Stimulated activated CD4-positive, alpha-beta T cell treated with anti-CD3 and anti-CD28 coated beads, Interleukin-1b, Interleukin-23, amount 100 ng/mL, for 48 hours (primary cell): ENCODE results near the gene ADH6.
"Not testable (repeated sequence)": the region's sequence is repeated elsewhere in the genome, so short reads cannot be mapped to it uniquely, and the experiment has no call there.

ENCODE experiments used
- DNase-seq: peaks from one replicate; pipeline ENCODE4 v3.0.0-alpha.2; 2020

The ADH6 gene

DNA sequence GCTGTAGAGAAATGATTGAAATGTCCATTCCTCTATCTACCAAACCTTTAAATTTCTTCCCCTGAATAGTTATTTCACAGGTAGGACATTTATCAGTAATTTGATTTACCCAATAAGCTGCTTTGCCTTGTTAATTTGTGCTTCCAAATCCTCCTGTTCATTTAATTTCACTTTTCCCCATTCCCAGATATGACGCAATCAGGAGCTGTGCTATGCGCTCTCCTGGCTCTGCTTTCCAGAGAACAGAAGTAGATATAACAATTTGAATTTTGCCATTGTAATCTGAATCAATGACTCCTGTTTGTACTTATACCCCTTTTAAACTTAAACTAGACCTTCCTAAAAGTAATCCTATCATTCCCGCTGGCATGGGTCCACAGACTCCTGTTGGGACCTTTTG, 29.1 kb downstream of the ADH6 start:
- not testable (repeated sequence) for DNase-seq

DNA sequence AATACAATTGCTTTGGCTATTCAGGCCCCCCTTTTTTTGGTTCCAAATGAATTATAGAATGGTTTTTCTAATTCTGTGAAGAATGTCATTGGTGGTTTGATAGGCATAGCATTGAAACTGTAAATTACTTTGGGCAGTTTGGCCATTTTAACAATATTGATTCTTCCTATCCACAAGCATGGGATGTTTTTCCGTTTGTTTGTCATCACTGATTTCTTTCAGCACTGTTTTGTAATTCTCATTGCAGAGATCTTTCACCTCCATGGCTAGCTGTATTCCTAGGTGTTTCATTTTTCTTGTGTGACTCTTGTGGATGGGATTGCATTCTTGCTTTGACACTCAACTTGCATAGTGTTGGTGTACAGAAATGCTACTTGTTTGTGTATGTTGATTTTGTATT, 33.0 kb downstream of the ADH6 start:
- no peak for DNase-seq

DNA sequence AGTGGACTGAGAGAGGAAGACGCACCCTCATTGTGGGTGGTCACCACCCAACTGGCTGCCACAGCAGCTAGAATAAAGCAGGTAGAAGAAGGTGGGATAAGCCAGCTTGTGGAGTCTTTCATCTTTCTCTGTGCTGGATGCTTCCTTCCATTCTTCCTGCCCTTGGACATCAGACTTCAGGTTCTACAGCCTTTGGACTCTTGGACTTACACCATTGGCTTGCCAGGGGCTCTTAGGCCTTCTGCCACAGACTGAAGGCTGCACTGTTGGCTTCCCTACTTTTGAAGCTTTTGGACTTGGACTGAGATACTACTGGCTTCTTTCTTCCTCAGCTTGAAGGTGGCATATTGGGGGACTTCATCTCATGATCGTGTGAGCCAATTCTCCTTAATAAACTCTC, 33.5 kb downstream of the ADH6 start:
- DNase-seq, result no peak

DNA sequence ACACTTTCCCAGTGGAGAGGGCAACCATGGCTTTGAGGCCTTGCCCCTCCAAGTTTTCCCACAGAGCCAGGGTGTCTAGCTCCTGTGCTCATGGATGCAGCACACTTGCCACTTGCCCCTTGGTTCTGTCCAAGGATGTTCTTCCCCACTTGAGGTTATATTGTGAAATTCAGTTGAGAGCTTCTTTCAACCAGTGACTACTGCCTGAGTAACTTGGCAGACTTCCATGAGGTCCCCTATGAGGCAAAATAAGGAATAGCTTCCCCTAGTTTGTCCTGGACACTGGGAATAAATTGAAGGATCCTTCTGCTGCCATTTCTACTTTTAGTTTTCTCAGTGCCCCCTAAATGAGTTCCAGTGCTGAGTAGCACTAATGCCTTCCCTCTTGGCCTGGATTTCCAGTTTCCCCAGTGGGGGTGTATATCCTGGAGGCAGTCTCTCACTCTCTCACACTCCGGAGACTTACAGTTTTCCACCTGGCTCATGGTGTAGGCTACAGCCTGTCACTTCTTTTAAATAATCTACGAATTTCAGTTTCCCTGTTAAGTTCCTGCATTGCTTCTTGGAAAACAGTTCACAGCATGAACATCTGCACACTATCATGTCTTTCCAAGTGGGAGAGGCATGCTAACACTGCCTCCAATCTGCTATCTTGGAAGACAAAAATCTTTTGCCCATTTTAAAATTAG, 38.5 kb downstream of the ADH6 start:
- no peak for DNase-seq

DNA sequence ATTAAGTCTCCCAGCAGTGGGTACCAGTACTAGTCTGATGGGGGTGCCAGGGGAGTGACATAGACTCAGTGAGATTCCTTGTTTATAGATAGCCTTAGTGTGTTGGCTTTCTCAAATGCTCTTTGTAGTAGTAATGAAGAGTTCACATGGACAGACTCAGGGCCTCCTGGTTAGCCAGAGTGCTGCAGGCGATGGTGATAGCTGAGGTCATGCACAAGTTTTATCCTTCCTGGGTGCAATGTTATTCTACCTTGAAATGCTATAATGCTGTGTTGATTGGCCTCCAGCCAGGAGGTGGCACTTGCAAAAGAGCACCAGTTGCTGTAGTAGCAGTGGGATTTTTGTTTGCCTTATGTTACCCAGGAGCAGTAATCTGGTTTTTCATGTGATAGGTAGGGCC, 39.4 kb downstream of the ADH6 start:
- no peak for DNase-seq

DNA sequence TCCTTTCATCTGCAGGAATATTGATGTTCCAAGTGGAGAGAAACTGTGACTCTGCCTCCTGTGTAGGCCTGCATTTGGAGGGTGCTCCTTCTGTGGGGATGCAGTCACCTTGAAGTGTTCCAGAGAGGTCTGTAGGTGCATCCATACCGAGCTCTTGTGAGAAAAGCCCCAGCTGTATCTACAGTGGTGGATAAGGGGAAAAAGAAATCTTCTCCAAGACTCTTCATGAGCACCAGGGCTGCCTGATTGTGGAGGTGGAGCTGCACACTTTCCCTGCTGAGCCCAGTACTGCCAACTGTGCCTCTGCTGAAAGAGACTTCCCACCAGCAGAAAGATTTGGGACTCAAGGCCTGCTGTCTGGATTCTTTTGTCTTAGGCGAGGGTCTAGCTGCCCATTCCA, 39.9 kb downstream of the ADH6 start:
- no peak for DNase-seq

DNA sequence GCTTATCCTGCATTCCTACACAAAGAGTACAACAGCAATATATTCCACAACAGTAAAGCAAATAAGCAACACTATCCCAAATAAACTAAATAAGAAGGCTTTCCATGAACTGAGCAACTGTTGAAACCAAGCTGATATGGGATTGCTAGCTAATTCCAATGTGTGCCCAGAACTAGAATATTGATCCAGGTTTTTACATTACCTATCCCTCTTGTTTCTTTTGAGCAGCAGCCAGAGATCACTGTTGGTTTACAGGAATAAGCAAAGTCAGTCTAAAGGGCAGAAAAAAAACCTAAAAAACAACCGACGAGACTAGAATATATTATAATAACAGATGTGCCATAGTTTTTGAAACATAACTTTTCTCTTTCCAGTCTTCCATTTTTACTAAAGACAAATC, 52.5 kb downstream of the ADH6 start:
- DNase-seq, result no peak

DNA sequence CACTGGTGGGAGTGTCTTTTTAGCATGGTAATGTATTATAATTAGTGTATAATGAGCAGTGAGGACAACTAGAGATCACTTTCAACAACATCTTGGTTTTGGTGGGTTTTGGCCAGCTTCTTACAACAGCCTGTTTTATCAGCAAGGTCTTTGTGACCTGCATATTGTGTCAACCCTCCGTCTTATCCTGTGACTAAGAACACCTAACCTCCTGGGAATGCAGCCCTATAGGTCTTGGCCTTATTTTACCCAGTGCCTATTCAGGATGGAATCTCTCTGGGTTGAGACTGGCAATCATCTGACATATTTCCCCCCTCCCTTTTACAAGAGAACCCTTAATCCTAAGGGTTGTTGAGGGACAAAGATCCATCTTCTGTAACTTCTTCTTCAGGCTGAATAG, 53.1 kb downstream of the ADH6 start:
- no peak for DNase-seq

DNA sequence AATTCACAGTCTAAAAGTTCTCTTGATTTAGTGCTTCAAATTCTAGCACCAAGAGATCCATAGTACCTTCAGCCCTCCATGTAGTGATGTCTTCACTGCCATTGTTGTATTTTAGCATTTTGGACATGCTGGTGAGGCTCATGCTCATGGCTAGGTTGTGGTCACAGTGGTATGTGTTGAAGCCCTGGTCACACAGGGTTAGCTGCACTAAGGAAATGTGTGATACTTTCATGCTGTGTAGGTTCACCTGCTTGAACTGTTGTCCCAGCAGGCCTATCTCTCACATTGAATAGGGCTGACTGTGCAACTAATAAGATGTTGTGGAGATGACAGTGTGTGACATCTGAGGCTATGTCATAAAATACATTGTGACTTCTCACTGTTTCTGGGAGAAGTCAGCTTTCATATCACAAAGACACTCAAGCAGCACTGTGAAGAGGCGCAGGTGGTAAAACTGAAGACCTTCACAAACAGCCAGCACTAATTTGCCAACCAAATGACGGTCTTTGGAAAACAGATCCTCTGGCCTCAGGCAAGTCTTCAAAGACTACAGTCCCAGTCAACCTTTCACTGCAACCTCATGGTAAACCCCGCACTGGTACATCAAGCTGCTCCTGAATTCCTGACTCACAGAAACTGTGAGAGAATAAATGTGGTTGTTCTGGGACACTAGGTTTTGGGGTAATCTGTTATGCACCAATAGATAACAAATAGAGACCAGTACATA, 57.5 kb downstream of the ADH6 start:
- DNase-seq, result no peak

GRCh38 chr4:99159699-99160098, 59.3 kb downstream of the ADH6 start:
- no peak for DNase-seq

DNA sequence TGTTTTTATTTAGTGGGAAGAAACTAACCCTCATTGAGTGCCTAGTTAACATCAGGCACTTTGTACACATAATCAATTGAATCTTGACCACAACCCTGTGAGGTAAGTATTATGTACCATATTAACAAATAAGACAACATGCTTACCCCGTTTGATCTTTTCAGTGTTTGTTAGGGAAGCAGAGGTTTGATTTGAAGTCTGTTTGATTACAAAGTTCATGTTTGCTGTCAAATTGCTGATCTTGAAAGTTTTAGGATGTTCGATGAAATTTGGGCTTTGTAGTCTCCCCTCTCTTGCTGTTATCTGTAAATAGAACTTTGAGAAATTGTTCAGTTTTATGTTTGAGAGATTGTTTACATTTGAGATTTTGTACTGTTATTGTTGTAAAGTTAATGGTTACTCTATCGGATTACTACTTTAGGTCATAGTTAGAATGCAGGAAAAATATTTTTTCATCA, 61.5 kb downstream of the ADH6 start:
- no peak for DNase-seq

DNA sequence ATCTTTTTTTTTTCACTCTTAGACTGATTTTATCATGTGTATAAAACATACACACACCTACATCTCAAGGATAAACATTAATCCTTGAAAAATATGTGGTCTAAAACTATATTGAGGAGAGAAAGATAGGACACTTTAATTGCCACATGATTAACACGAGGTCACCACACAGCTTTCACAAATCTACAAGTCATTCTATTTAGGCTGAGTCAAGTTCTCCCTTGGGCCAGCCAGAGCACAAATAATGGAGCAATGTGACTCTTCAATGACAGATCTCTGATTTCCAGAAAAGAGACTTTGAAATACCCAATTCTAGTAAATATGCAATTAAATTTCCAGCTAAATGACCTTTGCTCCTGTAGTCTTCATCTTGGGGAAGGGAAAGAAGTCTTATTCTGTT, 62.1 kb downstream of the ADH6 start:
- no peak for DNase-seq

- DNase-seq, result no peak
These were observed 64.2 kb downstream of the ADH6 start for GRCh38 chr4:99154658-99155342.
